IPS-NIHi11 (cell line): ENCODE data around the gene CTDSP1.
A peak's percentile ranks its signal among the peaks of the same experiment; 100 is the strongest.

ENCODE experiments used
- DNase-seq: peaks from one replicate; pipeline ENCODE4 v3.0.0; 2012; ENCODE audit warnings: mixed read lengths, low spot score

Gene CTDSP1

DNA sequence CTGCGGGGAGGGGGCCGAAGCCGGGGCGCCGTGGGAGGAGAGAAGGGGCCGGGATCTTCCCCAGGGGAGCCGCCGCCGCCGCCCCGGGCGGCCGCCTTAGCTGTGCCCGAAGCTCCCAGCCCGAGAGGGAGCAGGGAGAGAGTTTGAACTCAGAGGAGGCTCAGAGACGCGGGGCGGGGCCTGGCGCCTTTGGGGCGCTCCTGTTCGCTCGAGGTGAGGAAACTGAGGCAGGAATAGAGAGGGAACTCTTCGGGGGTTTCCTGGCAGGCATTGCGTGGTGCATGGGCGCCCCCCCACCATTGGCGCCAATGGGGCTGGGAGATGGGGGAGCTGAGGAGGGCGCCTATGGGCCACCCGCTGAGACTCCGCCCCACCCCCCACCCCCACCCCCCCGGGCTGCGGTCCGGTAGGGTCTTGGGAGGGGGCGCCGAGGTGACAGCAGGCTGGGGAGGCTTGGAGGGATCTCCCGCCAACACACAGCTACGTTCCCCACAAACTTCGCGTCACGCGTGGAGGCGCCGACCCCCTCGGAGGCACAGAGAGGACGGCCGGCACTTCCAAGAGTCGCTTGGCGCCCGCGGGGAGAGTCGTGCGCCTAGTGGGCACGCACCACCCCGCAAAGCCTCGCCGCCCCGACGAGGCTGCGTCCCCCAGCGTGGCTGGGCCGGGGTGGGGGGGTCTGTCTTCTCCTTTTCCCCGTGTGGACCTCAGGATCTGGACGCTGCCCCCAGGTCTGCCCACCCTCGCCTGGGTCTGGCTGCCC, 680 bp downstream of the CTDSP1 start:
- peak; percentile 58 for DNase-seq

DNA sequence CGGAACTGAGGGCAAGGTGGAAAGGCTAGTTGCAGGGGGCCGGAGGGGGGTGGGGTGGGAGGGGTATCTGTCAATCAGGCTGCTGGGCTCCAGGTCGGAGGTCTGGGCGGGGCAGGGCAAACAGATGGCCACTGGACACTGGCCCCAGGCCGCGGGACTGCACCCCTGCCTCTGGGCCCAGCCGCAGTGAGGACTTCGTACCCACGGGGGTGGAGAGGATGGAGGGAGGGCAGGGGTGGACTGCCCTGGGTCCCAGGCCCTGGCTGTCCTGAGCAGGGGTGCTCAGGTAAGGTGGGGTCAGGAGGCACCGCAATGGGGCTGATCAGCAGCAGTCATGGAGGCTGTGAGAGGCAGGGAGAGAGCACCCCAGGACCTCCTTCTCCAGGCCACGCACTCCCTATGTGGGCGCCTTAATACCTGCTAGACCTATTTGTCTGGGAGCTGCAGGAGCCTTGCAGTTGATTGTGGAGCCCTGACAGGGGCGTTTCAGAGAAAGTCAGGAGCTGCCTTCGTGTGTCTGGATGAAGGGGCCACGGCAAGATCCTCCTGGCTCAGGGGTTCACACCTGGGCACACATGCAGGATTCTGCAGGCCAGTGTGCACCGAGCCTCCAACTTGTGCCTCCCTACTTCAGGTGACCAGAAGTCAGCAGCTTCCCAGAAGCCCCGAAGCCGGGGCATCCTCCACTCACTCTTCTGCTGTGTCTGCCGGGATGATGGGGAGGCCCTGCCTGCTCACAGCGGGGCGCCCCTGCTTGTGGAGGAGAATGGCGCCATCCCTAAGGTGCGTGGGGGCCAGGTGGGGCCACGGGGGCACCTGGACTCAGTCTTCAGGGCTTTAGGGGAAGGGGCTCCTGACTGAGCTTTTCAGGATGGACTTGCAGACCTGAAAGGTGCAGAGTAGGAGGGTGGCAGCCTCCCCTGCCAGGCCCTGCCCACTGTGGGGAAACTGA, 1.5 kb downstream of the CTDSP1 start:
- peak; percentile 46 for DNase-seq

DNA sequence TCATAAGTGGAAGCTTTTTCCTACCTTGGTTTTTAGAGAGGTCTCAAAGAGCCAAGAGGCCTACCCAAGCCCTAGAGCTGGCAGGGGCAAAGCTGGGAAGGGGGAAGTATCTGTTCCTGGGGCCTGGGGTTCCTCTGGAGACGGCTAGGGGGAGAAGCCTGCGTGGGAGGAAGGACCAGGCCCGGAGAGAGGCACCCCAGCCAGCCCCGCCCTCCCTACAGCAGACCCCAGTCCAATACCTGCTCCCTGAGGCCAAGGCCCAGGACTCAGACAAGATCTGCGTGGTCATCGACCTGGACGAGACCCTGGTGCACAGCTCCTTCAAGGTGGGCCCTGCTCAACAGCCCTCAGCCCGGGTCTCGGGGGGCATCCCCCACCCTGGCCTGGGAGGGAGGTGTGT, 2.2 kb downstream of the CTDSP1 start:
- no peak for DNase-seq

DNA sequence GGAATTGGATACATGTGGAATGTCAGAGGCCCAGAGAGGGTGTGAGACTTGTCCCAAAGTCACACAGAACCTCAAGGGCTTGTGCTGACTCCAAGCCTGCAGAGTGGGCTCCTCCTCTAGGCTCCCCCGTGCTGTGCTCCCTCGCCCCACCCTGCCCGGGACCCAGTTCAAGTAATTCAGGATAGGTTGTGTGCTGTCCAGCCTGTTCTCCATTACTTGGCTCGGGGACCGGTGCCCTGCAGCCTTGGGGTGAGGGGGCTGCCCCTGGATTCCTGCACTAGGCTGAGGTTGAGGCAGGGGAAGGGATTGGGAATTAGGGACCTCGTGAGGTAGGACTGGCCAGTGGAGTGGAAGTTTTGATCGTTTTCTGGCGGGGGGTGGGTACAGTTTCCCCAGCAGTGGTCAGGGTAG, 2.8 kb downstream of the CTDSP1 start:
- DNase-seq, result no peak

DNA sequence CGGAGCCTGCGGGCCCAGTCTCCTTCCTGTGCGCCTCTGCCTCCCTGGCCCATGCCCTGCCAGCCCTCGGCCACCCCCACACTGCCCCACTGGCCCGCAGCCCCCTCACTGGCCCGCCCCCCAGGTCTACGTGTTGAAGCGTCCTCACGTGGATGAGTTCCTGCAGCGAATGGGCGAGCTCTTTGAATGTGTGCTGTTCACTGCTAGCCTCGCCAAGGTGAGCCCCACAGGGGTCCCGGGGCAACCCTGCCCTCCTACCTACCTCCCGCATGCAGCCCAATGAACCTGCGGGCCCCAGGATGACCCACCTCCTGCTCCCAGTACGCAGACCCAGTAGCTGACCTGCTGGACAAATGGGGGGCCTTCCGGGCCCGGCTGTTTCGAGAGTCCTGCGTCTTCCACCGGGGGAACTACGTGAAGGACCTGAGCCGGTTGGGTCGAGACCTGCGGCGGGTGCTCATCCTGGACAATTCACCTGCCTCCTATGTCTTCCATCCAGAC, 3.3 kb downstream of the CTDSP1 start:
- DNase-seq, result no peak

DNA sequence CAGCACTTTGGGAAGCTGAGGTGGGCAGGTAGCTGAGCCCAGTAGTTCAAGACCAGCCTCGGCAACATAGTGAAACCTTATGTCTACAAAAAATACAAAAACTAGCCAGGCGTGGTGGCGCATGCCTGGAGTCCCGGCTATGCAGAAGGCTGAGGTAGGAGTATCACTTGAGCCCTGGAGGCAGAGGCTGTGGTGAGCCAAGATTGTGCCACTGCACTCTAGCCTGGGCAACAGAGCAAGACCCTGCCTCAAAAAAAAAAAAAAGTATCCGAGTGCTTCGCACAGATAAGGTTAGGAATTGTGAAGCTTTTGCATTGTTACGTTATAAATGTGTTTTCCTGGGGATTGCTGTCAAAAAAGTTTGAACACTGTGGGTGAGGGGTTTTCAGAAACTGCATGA, 4.1 kb downstream of the CTDSP1 start:
- no peak for DNase-seq

DNA sequence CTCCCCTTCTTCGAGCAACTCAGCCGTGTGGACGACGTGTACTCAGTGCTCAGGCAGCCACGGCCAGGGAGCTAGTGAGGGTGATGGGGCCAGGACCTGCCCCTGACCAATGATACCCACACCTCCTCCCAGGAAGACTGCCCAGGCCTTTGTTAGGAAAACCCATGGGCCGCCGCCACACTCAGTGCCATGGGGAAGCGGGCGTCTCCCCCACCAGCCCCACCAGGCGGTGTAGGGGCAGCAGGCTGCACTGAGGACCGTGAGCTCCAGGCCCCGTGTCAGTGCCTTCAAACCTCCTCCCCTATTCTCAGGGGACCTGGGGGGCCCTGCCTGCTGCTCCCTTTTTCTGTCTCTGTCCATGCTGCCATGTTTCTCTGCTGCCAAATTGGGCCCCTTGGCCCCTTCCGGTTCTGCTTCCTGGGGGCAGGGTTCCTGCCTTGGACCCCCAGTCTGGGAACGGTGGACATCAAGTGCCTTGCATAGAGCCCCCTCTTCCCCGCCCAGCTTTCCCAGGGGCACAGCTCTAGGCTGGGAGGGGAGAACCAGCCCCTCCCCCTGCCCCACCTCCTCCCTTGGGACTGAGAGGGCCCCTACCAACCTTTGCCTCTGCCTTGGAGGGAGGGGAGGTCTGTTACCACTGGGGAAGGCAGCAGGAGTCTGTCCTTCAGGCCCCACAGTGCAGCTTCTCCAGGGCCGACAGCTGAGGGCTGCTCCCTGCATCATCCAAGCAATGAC, 4.8 kb downstream of the CTDSP1 start:
- DNase-seq, result no peak

DNA sequence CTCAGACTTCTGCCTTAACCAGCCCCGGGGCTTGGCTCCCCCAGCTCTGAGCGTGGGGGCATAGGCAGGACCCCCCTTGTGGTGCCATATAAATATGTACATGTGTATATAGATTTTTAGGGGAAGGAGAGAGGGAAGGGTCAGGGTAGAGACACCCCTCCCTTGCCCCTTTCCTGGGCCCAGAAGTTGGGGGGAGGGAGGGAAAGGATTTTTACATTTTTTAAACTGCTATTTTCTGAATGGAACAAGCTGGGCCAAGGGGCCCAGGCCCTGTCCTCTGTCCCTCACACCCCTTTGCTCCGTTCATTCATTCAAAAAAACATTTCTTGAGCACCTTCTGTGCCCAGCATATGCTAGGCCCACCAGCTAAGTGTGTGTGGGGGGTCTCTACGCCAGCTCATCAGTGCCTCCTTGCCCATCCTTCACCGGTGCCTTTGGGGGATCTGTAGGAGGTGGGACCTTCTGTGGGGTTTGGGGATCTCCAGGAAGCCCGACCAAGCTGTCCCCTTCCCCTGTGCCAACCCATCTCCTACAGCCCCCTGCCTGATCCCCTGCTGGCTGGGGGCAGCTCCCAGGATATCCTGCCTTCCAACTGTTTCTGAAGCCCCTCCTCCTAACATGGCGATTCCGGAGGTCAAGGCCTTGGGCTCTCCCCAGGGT, 5.5 kb downstream of the CTDSP1 start:
- DNase-seq, result no peak

DNA sequence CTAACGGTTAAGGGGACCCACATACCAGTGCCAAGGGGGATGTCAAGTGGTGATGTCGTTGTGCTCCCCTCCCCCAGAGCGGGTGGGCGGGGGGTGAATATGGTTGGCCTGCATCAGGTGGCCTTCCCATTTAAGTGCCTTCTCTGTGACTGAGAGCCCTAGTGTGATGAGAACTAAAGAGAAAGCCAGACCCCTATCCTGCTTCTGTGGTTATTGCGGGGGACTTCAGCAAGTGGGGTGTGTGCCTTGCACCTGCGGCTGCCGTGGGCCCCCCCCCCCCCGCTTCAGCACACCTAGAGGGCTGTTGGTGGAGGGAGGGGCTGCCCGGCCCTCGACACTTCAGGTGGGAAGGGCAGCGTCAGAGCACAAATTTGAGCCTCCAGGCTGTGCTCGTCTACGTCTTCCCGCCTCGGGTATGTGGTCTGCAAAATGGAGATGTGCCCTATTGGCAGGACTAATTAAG, 6.1 kb downstream of the CTDSP1 start:
- no peak for DNase-seq

DNA sequence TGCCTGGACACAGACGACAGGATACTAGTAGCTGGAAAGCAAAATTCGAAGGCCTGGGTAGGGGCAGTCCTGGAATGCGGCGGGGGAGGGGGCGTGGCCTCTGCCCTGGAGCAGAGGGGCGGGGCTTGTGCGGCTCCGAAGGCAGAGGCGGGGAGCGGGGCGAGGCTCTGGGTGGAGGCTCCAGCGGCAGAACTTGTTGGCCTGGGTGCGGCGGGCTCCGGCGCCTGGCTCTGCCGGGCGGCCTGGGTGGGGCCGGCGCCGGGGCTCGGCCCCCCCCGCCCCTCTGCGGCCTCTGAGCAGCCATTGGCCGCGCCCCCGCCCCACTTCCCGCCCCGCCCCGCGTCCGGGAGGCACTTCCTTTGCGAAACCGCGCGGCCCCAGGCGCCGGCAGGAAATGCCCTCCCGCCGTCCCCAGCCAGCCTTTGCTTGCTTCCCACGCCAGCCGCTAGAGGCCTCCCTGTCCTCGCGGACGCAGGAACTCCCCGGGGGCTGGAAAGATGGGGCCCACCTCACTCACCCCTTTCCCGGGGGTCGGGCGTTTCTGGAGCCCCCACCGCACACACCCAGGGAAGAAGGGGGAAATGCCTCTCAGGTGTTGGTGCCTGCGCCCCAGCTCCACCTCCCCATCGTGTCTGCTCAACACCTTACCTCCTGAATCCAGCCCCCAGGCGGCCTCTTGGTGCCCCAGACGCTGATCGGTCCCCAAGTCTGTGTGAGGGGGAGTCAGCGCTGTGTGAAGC, 6.7 kb downstream of the CTDSP1 start:
- DNase-seq, result peak; percentile 95

DNA sequence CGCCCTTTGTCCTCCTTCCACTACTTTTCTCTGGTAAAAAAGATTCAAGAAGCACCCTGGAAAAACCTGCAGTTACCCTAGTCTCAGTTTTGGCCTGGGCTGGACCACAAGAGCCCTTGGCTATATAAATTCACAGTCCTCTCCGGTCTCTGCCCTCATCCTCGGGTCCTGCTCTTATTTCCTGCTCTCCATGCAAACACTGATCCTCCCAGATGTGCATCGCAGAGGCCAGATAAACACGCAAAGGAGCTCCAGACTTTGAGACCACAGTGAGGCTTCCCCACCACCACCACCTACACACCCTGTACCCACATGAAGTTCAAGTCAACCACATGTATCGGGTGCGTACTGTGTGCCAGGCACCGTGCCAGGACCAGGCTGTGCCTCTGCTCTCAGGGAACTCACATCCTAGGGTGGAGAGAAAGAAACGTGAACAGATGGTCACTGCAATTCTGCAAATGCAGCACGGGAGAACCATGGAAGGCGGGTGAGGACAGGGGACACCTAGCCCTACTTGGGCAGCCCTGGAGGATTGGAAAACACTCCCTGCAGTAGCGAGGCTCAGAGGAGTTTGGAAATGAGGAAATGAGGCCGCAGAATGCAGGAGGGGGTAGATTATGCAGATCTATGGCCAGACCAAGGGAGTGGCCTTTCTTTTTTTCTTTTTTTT, 7.4 kb downstream of the CTDSP1 start:
- DNase-seq, result no peak

DNA sequence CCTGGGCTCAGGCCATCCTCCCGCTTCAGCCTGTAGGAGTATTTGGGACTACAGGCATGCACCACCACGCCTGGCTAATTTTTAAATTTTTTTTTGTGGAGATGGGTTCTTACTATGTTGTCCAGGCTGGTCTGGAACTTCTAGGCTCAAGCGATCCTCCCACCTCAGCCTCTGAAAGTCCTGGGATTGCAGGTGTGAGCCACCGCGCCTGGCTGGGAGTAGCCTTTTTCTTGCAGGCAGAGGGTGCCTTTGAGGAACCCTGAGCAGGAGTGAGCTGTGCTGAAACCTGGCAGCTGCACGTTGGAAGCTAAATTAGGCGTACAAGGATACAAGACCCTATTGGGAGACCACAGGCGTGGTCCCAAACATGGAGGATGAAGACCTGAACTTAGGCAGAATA, 8.0 kb downstream of the CTDSP1 start:
- no peak for DNase-seq

DNA sequence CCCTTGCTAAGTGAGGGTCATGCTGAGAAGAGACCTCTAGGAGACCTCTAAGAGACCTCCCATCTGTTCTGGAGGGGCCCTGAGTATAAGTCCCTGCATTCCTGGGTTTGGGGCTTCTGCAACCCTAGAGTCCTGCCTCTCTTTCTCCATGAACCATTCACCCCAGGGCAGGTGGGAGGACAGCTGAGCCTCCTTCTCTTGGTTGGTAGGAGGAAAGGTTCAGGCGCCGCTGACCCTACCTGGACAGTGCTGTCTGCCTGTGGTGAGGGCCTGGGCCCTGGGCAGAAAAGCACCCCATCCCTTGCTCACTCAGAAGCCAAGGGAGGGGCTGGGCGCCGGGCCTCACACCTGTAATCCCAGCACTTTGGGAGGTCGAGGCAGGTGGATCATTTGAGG, 18.7 kb downstream of the CTDSP1 start:
- DNase-seq, result no peak

DNA sequence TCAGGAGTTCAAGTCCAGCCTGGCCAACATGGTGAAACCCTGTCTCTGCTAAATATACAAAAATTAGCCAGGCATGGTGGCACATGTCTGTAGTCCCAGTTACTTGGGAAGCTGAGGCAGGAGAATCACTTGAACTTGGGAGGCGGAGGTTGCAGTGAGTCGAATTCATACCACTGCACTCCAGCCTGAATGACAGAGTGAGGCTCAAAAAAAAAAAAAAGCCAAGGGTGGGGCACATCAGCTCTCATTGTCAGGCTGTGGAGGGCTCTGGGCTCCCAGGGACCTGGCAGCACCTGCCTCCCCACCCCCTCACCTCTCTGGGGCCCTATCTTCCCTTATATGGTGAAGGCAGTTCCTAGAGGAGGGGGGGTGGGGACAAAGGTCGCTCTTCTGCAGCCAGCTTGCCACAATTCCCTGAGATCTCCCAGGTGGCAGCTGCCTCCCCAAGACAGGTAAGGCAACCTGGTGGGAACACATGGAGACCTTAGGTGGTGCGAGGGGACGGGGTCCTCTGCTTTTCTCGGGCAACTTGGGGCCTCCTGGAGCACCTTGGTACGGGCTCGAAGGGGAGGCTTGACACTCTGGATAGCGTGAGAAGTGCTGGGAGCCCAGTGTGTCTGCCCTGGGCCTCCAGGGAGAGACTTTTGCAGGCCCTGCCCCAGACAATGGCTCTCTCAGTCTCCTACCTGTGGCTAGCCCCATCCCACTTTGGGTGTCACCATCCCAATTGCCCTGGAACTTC, 19.2 kb downstream of the CTDSP1 start, which contains the start of gene VIL1:
Gene VIL1, plus strand, starts transcription at position 407 of the 742 bp plus-strand sequence. CDS start 4,656 bp downstream, outside the sequence.
- peak; percentile 69 for DNase-seq

DNA sequence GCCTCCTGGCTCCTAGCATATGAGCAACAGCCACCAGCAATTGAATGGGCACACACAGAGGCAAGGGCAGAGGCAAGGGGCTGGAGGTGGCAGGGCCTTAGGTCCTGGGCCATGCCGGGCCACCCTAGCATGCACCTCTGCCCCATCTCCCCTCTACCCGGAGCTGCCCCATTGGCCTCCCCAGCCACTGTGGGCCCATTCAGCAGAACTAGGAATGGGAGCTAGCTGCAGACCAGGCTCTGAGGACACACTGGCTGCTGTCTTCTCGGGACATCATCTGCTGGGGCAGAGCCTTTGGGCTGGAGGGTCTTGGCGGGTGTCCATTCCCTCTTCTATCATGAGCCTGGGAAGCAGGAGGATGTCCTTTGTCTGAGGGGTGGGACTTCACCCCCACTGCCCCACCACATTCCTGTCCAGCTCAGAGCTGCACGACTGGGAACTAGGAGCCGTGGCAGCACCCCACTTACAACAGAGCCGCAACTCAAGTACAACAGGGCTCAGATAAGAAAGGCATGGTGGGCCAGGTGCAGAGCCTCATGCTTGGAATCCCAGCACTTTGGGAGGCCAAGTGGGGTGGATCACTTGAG, 20.1 kb downstream of the CTDSP1 start:
- no peak for DNase-seq

DNA sequence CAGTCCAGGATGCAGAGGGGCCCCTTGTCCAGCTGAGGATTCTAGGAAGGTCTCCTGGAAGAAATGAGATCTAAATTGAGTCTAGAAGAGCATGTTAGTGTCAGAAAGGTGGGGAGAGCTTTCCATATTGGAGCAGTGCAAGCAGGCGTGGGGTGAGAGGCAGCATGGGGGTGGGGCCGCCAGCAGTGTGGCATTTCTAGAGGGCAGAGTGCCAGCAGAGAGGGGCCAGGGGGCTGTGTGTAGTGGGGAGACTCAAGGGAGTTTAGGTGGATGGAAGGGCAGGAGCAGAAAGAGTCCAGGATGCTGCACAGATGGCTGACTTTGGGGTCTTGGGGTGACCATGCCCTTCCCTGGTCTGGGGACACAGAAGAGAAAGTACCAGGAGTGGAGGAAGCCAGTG, 21.4 kb downstream of the CTDSP1 start:
- no peak for DNase-seq

DNA sequence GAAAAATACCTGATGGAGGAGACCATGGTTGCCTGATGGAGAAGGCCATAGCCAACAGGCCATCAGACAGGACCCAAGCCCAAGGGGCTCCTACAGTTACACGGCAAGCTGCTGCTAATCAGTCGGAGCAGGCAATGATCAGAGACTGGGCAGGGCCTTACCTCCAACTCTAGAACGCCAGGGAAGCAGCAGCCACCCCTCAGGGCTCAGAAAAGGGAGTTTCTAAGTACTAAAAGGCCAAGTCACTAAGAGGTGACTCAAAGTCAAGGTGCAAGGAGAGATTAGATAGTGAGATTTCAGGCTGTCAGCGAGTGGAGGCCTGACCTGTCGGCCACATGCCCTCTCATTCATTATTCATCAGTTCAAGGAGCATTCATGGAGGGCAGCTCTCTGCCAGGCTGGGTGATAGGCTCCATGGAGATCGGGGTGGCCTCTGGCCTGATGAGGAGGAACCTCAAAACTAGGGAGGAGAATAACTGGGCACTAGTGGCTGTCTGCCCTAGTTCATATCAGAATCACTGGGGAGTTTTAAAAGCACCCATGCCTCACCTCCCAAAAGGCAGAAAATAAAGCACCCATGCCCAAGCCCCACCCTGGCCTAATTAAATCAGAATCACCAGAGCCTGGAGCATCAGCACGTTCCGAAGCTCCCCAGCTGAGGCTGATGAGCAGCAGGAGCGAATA, 22.9 kb downstream of the CTDSP1 start:
- DNase-seq, result no peak

DNA sequence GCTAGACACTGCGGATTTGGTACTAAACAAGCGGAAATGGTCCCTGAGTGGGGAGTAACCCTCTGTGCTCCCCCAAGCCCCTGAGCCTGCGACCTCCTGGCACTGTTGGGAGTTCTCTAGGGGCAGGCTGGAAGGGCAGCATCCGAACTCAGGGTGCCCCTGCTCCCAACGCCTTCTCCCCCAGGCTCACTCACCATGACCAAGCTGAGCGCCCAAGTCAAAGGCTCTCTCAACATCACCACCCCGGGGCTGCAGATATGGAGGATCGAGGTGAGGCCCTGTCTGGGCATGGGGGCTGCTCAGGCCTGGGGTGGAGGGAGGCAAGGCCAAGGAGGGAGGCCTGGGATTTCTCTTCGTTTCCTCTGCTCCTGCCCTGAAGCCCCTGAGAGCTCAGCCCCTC, 23.9 kb downstream of the CTDSP1 start:
- no peak for DNase-seq

DNA sequence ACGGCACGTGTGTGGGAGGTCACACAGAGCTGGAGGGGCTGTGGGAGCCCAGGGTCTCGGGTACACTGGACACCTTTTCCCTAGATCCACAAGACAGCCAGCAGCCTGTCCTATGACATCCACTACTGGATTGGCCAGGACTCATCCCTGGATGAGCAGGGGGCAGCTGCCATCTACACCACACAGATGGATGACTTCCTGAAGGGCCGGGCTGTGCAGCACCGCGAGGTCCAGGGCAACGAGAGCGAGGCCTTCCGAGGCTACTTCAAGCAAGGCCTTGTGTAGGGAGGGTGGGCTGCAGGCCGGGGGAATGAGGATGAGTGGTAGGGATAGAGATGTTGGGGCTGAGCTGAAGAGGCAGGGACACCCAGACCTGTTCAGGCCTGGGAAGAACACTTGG, 25.9 kb downstream of the CTDSP1 start:
- no peak for DNase-seq
